Keratinocyte (primary cell): ENCODE measurements around the gene PTPMT1. TPM values are rescaled to one million over a fixed set of nuclear protein-coding genes. Genes with fewer than 3 reads are reported as not detected.

ENCODE experiments used
- DNase-seq: peaks from one replicate; pipeline ENCODE4 v3.0.0-alpha.2; 2011; ENCODE audit warnings: low read depth, missing footprints, low spot score
- FAIRE-seq: peaks from 2 replicates; lab custom pipeline; 2011; peaks lifted over from hg19 to GRCh38; lab: Jason Lieb, UNC
- H2AFZ ChIP-seq: 2 replicates; pipeline ENCODE4 v1.6.0; 2012; ENCODE audit warnings: low read length, control low read depth, inconsistent platforms; ENCODE audit not compliant: control insufficient read depth
- H3K27ac ChIP-seq: 2 replicates; pipeline ENCODE4 v1.5.1; 2011; ENCODE audit warnings: low read length; ENCODE audit not compliant: control insufficient read depth, insufficient read depth
- H3K27me3 ChIP-seq: 3 replicates; pipeline ENCODE4 v1.6.0; 2011; ENCODE audit warnings: low read length; ENCODE audit not compliant: control insufficient read depth, insufficient read depth; ENCODE audit errors: extremely low read depth
- H3K36me3 ChIP-seq, 2 experiments: 2 replicates in 1 of 2; 3 replicates in 1 of 2; pipeline ENCODE4 v1.5.1; 2011; ENCODE audit warnings: low read length in 2 of 2, mild to moderate bottlenecking in 1 of 2; ENCODE audit not compliant: control insufficient read depth in 2 of 2, insufficient read depth in 2 of 2; ENCODE audit errors: extremely low read depth in 1 of 2
- H3K4me1 ChIP-seq: 3 replicates; pipeline ENCODE4 v1.5.1; 2011; ENCODE audit warnings: low read length; ENCODE audit not compliant: control insufficient read depth, insufficient read depth; ENCODE audit errors: extremely low read depth
- H3K4me2 ChIP-seq: 3 replicates; pipeline ENCODE4 v1.6.0; 2011; ENCODE audit warnings: low read depth, low read length; ENCODE audit not compliant: control insufficient read depth, insufficient read depth; ENCODE audit errors: extremely low read depth
- H3K4me3 ChIP-seq, 3 experiments: fragments of 200-600 bp in 1 of 3; sonication (generic) in 1 of 3; 2 replicates in 2 of 3; 3 replicates in 1 of 3; pipeline ENCODE4 v1.5.1; 2011 to 2016; ENCODE audit warnings: low read length in 3 of 3, mild to moderate bottlenecking in 3 of 3, control low read depth in 2 of 3, inconsistent platforms in 1 of 3, low read depth in 1 of 3, mixed read lengths in 1 of 3, mixed run types in 1 of 3, moderate library complexity in 1 of 3; ENCODE audit not compliant: control insufficient read depth in 2 of 3, insufficient read depth in 2 of 3; ENCODE audit errors: extremely low read depth in 1 of 3
- H3K79me2 ChIP-seq: 2 replicates; pipeline ENCODE4 v1.6.0; 2012; ENCODE audit warnings: low read length; ENCODE audit not compliant: control insufficient read depth, insufficient read depth
- H3K9ac ChIP-seq: 3 replicates; pipeline ENCODE4 v1.6.0; 2011; ENCODE audit warnings: low read length; ENCODE audit not compliant: control insufficient read depth, insufficient read depth; ENCODE audit errors: extremely low read depth
- H3K9me1 ChIP-seq: 3 replicates; pipeline ENCODE4 v1.6.0; 2011; ENCODE audit warnings: low read length; ENCODE audit not compliant: control insufficient read depth, insufficient read depth; ENCODE audit errors: extremely low read depth
- H3K9me3 ChIP-seq: 2 replicates; pipeline ENCODE4 v1.5.1; 2012; ENCODE audit warnings: low read depth, low read length; ENCODE audit not compliant: control insufficient read depth
- H4K20me1 ChIP-seq: 3 replicates; pipeline ENCODE4 v1.6.0; 2011; ENCODE audit warnings: low read length; ENCODE audit not compliant: control insufficient read depth, insufficient read depth; ENCODE audit errors: extremely low read depth
- CTCF ChIP-seq, 3 experiments: IDR thresholded peaks in 1 of 3; conservative IDR thresholded peaks in 1 of 3; optimal IDR thresholded peaks in 1 of 3; 2 replicates in 2 of 3; 3 replicates in 1 of 3; pipeline versions ENCODE3 to v1.5.1; 2011; ENCODE audit warnings: low read length in 3 of 3, mild to moderate bottlenecking in 3 of 3, moderate library complexity in 2 of 3, control low read depth in 1 of 3, inconsistent platforms in 1 of 3; ENCODE audit not compliant: insufficient read depth in 2 of 3; ENCODE audit errors: extremely low read depth in 1 of 3
- EZH2 ChIP-seq: IDR thresholded peaks from one replicate; pipeline ENCODE4 v1.6.1; 2012; ENCODE audit warnings: inconsistent platforms, mild to moderate bottlenecking, low read length, moderate library complexity
- dilution Hi-C: fragments of 300-500 bp; cut with MboI; formaldehyde crosslinking; loops from one replicate; pipeline ENCODE4 v1.7.0; 2020; ENCODE audit warnings: low sequenced_read_pairs; ENCODE audit not compliant: extremely low pct_ligation_motif_present
- polyA minus RNA-seq, 3 experiments: library from RNA; depleted of rRNA, polyadenylated mRNA; stranded (reverse); fragments of >200 nt; gene quantifications; 1 replicate in 1 of 3; 2 replicates in 1 of 3; 3 replicates in 1 of 3; pipeline ENCODE4 v1.2.3, GENCODE V29; 2011
- polyA plus RNA-seq, 5 experiments: library from polyadenylated mRNA; depleted of rRNA in 3 of 5; stranded (reverse) in 3 of 5; stranded (forward) in 1 of 5; unstranded in 1 of 5; fragments of >200 nt; gene quantifications; 1 replicate in 1 of 5; 2 replicates in 3 of 5; 3 replicates in 1 of 5; pipeline versions ENCODE4 v1.2.1 to v1.2.3, GENCODE V29; 2011 to 2012; ENCODE audit warnings: missing spikeins in 2 of 5, low read depth in 1 of 5, low replicate concordance in 1 of 5

Gene PTPMT1
- 64.9 to 78.1 TPM (median 74.4 TPM) in 3 replicates for polyA plus RNA-seq
- 89.3 TPM for polyA plus RNA-seq (2011; ENCODE audit: low read depth)
- polyA plus RNA-seq (2011; cell fraction: cytosol; rRNA removed) = 64.6 and 69.2 TPM in 2 replicates
- polyA plus RNA-seq (2011; cell fraction: nucleus; rRNA removed) = 27.6 and 33.0 TPM in 2 replicates
- 70.5 and 88.5 TPM in 2 replicates for polyA plus RNA-seq (2012; ENCODE audit: low replicate concordance)
- 30.7 to 37.6 TPM (median 32.9 TPM) in 3 replicates for polyA minus RNA-seq
- 54.3 TPM for polyA minus RNA-seq (2011; cell fraction: cytosol; rRNA and poly(A)+ RNA removed)
- 11.2 and 12.6 TPM in 2 replicates for polyA minus RNA-seq (2011; cell fraction: nucleus; rRNA and poly(A)+ RNA removed)

GRCh38 chr11:47565340-47566148 is at the start of gene PTPMT1:
TSS of gene PTPMT1 (plus strand) at chr11:47565599. CDS start at chr11:47565623, 24 bp downstream.
- TF ChIP-seq CTCF (optimal IDR thresholded peaks at IDR 0.05 in 1 of 3, IDR thresholded peaks at IDR 0.05 in 1 of 3, conservative IDR thresholded peaks at IDR 0.05 in 1 of 3; ENCODE audit: extremely low read depth in 1 of 3, insufficient read depth in 2 of 3, low read length in 3 of 3) (no peak), EZH2 (no peak)
- H3K4me3 ChIP-seq = peak within 1 kb of the TSS; percentile 91 to 95 (median 93)
- dilution Hi-C loops = no loop called here
- H3K4me2 ChIP-seq = peak within 1 kb of the TSS; percentile 89
- H3K36me3 ChIP-seq = peaks cover 2 to 5% of the 10 kb centered on the region in 2 experiments
- H3K27ac ChIP-seq = peak within 1 kb of the TSS; percentile 87
- peaks cover 51% of the 10 kb centered on the region for H3K79me2 ChIP-seq
- H2AFZ ChIP-seq = peak within 1 kb of the TSS; percentile 88
- no peaks in the 10 kb centered on the region for H3K9me1 ChIP-seq
- no peaks in the 10 kb centered on the region for H3K27me3 ChIP-seq
- DNase-seq (no peak), FAIRE-seq (no peak)
- H3K9ac ChIP-seq = peak within 1 kb of the TSS; percentile 94
- H3K4me1 ChIP-seq = peaks cover 13% of the 10 kb centered on the region
- peaks cover 4% of the 10 kb centered on the region for H4K20me1 ChIP-seq
- H3K9me3 ChIP-seq = no peaks in the 10 kb centered on the region

GRCh38 chr11:47516155-47516554 is 49.2 kb upstream of the PTPMT1 start:
- Histone ChIP-seq H3K79me2 (peaks cover 90% of the 10 kb centered on the region), H3K4me3 (no peak overlapping the region), H3K36me3 (no peaks in the 10 kb centered on the region), H3K9me3 (no peaks in the 10 kb centered on the region), H3K27me3 (no peaks in the 10 kb centered on the region), H3K9ac (no peak overlapping the region), H4K20me1 (peaks cover 2% of the 10 kb centered on the region), H2AFZ (no peak overlapping the region), H3K4me2 (no peak overlapping the region), H3K9me1 (no peaks in the 10 kb centered on the region), H3K27ac (peak overlapping the region; percentile 11), H3K4me1 (peaks cover 40% of the 10 kb centered on the region)
- FAIRE-seq = no peak
- DNase-seq = no peak
- dilution Hi-C loops = no loop called here
- no peak for TF ChIP-seq CTCF (optimal IDR thresholded peaks at IDR 0.05 in 1 of 3, IDR thresholded peaks at IDR 0.05 in 1 of 3, conservative IDR thresholded peaks at IDR 0.05 in 1 of 3; ENCODE audit: extremely low read depth in 1 of 3, insufficient read depth in 2 of 3, low read length in 3 of 3)
- TF ChIP-seq EZH2 = no peak
